Endothelial cell of umbilical vein (primary cell): ENCODE data around the gene PROM1. TPM values are rescaled to one million over a fixed set of nuclear protein-coding genes. Genes with fewer than 3 reads are reported as not detected.

Experiments
- BruUV-seq: library from RNA; stranded (reverse); fragments of 400-500 nt; replicated peaks from 2 replicates; lab custom pipeline; 2021; lab: Mats Ljungman, UMichigan
- CTCF ChIA-PET: fragments of 300-600, 350-600 bp; sonication (Branson Sonifier 250); formaldehyde crosslinking; loops from one replicate; lab custom pipeline; 2021; ENCODE audit warnings: antibody characterized with exemption, inconsistent platforms; lab: Charles Lee
- POLR2A ChIA-PET: fragments of 300-600, 350-600 bp; sonication (Branson Sonifier 250); formaldehyde crosslinking; loops from one replicate; lab custom pipeline; 2021; ENCODE audit warnings: antibody characterized with exemption, inconsistent platforms; lab: Charles Lee
- DNase-seq: peaks from one replicate; pipeline ENCODE4 v3.0.0-alpha.2; 2011; ENCODE audit warnings: low read depth, low spot score
- FAIRE-seq: peaks from 2 replicates; lab custom pipeline; 2011; peaks lifted over from hg19 to GRCh38; lab: Jason Lieb, UNC
- H2AFZ ChIP-seq: 2 replicates; pipeline ENCODE4 v1.6.0; 2012; ENCODE audit warnings: low read depth, low read length, control low read depth, inconsistent platforms
- H3K27ac ChIP-seq: 2 replicates; pipeline ENCODE4 v1.5.1; 2011; ENCODE audit warnings: low read depth, mild to moderate bottlenecking, control low read depth, low read length, moderate library complexity; ENCODE audit not compliant: insufficient read depth
- H3K27me3 ChIP-seq, 2 experiments: 2 replicates each; pipeline versions ENCODE4 v1.6.0 to v1.6.1; 2011; ENCODE audit warnings: low read length in 2 of 2, mixed read lengths in 1 of 2; ENCODE audit not compliant: control insufficient read depth in 2 of 2, insufficient read depth in 2 of 2
- H3K36me3 ChIP-seq, 2 experiments: 2 replicates in 1 of 2; 3 replicates in 1 of 2; pipeline ENCODE4 v1.5.1; 2011; ENCODE audit warnings: low read length in 2 of 2, mild to moderate bottlenecking in 1 of 2, moderate library complexity in 1 of 2; ENCODE audit not compliant: control insufficient read depth in 2 of 2, insufficient read depth in 2 of 2; ENCODE audit errors: extremely low read depth in 1 of 2
- H3K4me1 ChIP-seq: 3 replicates; pipeline ENCODE4 v1.5.1; 2011; ENCODE audit warnings: mild to moderate bottlenecking, low read length; ENCODE audit not compliant: control insufficient read depth, insufficient read depth; ENCODE audit errors: extremely low read depth
- H3K4me2 ChIP-seq: 2 replicates; pipeline ENCODE4 v1.6.1; 2011; ENCODE audit warnings: low read length, control low read depth, mixed read lengths; ENCODE audit not compliant: insufficient read depth
- H3K4me3 ChIP-seq, 3 experiments: fragments of 200-600 bp in 1 of 3; sonication (generic), shearing (Covaris generic) in 1 of 3; replicated peaks in 1 of 3; 2 replicates each; pipeline ENCODE4 v1.5.1; 2011 to 2016; ENCODE audit warnings: control low read depth in 3 of 3, low read length in 3 of 3, mild to moderate bottlenecking in 2 of 3, inconsistent platforms in 1 of 3, low read depth in 1 of 3, moderate library complexity in 1 of 3; ENCODE audit not compliant: insufficient read depth in 1 of 3
- H3K79me2 ChIP-seq: 2 replicates; pipeline ENCODE4 v1.6.0; 2012; ENCODE audit warnings: low read length, inconsistent platforms; ENCODE audit not compliant: control insufficient read depth, insufficient read depth
- H3K9ac ChIP-seq: replicated peaks from 2 replicates; pipeline ENCODE3; 2011; ENCODE audit warnings: low read length, control low read depth; ENCODE audit not compliant: insufficient read depth; ENCODE audit errors: extremely low read depth
- H3K9me1 ChIP-seq: replicated peaks from 3 replicates; pipeline ENCODE4 v1.6.0; 2011; ENCODE audit warnings: mild to moderate bottlenecking, low read length; ENCODE audit not compliant: control insufficient read depth, insufficient read depth; ENCODE audit errors: extremely low read depth
- H3K9me3 ChIP-seq: replicated peaks from 2 replicates; pipeline ENCODE4 v1.5.1; 2012; ENCODE audit warnings: low read length, inconsistent platforms; ENCODE audit not compliant: control insufficient read depth, insufficient read depth
- H4K20me1 ChIP-seq: replicated peaks from 2 replicates; pipeline ENCODE3; 2011; ENCODE audit warnings: mild to moderate bottlenecking, low read length; ENCODE audit not compliant: control insufficient read depth, insufficient read depth; ENCODE audit errors: extremely low read depth
- EZH2 ChIP-seq: IDR thresholded peaks from 2 replicates; pipeline ENCODE4 v1.6.1; 2012; ENCODE audit warnings: borderline replicate concordance, low read depth, mild to moderate bottlenecking, moderate library complexity, low read length, inconsistent platforms; ENCODE audit not compliant: severe bottlenecking
- FOS ChIP-seq: IDR thresholded peaks from 2 replicates; pipeline ENCODE4 v1.6.1; 2011; ENCODE audit warnings: mild to moderate bottlenecking, low read length, moderate library complexity, borderline replicate concordance; ENCODE audit not compliant: insufficient read depth
- GATA2 ChIP-seq: IDR thresholded peaks from 2 replicates; pipeline ENCODE4 v1.7.0; 2011; ENCODE audit warnings: low read depth, mild to moderate bottlenecking, moderate library complexity, mixed read lengths, low read length; ENCODE audit not compliant: insufficient read length, insufficient read depth
- JUN ChIP-seq: IDR thresholded peaks from 2 replicates; pipeline ENCODE4 v1.6.1; 2011; ENCODE audit warnings: borderline replicate concordance, low read depth; ENCODE audit not compliant: insufficient read length, insufficient read depth
- MYC ChIP-seq: IDR thresholded peaks from one replicate; pipeline ENCODE4 v1.6.1; 2011; ENCODE audit warnings: mild to moderate bottlenecking, low read depth, low read length
- POLR2A ChIP-seq: IDR thresholded peaks from 2 replicates; pipeline ENCODE4 v1.6.1; 2012; ENCODE audit warnings: low read depth, mild to moderate bottlenecking, control low read depth, low read length
- POLR2AphosphoS5 ChIP-seq: IDR thresholded peaks from 2 replicates; pipeline ENCODE4 v1.6.1; 2012; ENCODE audit warnings: low read depth, mild to moderate bottlenecking, control low read depth, low read length, moderate library complexity; ENCODE audit not compliant: insufficient read depth
- dilution Hi-C: fragments of 300-500 bp; cut with MboI; formaldehyde crosslinking; loops from one replicate; pipeline ENCODE4 v1.15.0; 2019; ENCODE audit warnings: low sequenced_read_pairs; ENCODE audit not compliant: extremely low pct_ligation_motif_present
- intact Hi-C: fragments of 100-400 bp; cut with micrococcal nuclease; formaldehyde crosslinking; loops from one replicate; pipeline ENCODE4 v1.10.0; 2022
- polyA plus RNA-seq, 4 experiments: library from polyadenylated mRNA; depleted of rRNA in 3 of 4; stranded (reverse) in 3 of 4; unstranded in 1 of 4; fragments of >200 nt; gene quantifications; 2 replicates each; pipeline versions ENCODE4 v1.2.1 to v1.2.3, GENCODE V29; 2011 to 2012; ENCODE audit warnings: missing spikeins in 1 of 4
- total RNA-seq: library from RNA; stranded (reverse); gene quantifications from 2 replicates; pipeline ENCODE4 v1.2.3, GENCODE V29; 2021
- TF ChIP-seq, protein P1 (sequence below): IDR thresholded peaks from 2 replicates; pipeline ENCODE4 v1.6.1; 2011; ENCODE audit not compliant: insufficient read depth, insufficient read length
- TF ChIP-seq, protein P2 (sequence below), 2 donors: IDR thresholded peaks; 1 replicate in 1 of 2; 2 replicates in 1 of 2; pipeline ENCODE4 v1.5.1; 2011; ENCODE audit warnings: low read length in 2 of 2, mild to moderate bottlenecking in 2 of 2, moderate library complexity in 2 of 2, control low read depth in 1 of 2, inconsistent platforms in 1 of 2, low read depth in 1 of 2; ENCODE audit not compliant: insufficient read depth in 1 of 2; ENCODE audit errors: extremely low read depth in 1 of 2

Gene PROM1
- total and polyA plus RNA-seq, 2 donors (not counting 3 experiments of a cell fraction or from before 2014, with no cell fraction given) = 0.36 to 1.7 TPM

DNA sequence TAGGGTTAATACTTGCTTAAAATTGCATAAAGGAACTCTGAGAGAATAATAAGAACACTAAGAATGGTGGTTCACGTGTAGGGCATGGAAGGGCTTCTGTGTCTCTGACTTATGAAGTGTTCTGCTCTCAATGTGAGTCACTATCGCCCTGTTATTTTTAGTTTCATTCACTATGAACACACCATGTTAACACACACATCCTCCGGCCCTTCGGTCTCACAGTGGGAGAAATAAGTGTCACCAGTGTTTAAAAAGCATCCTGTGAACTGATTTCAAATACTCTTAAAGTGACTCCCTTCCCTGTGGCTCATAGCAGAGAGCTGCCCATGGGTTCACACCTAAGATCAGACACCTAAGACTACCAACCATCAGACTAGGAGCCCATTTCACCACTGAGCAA is 87.0 kb downstream of the PROM1 start:
- DNase-seq (no peak), FAIRE-seq (no peak)
- dilution Hi-C loops = no loop called here
- ChIA-PET CTCF (interaction anchor here (0.9 to 2.3 kb wide), 7 partner anchors 9 to 268 kb away, joined by 3 to 16 read pairs (median 3); no protein-coding TSS in a partner anchor), POLR2A (no interaction called here)
- H3K27ac ChIP-seq = no peak overlapping the region
- no peak overlapping the region for H3K4me2 ChIP-seq
- no peak overlapping the region for H3K9ac ChIP-seq
- no peaks in the 10 kb centered on the region for H3K36me3 ChIP-seq
- intact Hi-C loops = no loop called here
- no peaks in the 10 kb centered on the region for H3K9me3 ChIP-seq
- TF ChIP-seq, protein P1, sequence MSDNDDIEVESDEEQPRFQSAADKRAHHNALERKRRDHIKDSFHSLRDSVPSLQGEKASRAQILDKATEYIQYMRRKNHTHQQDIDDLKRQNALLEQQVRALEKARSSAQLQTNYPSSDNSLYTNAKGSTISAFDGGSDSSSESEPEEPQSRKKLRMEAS = no peak
- TF ChIP-seq EZH2 = no peak
- TF ChIP-seq POLR2AphosphoS5 = no peak
- no peak for TF ChIP-seq GATA2
- TF ChIP-seq JUN = no peak
- TF ChIP-seq MYC = no peak
- H3K27me3 ChIP-seq = peaks cover 0 to 5% of the 10 kb centered on the region in 2 experiments
- H3K4me3 ChIP-seq = no peak overlapping the region
- no peaks in the 10 kb centered on the region for H3K4me1 ChIP-seq
- no peaks in the 10 kb centered on the region for H3K79me2 ChIP-seq
- H2AFZ ChIP-seq = no peak overlapping the region
- H4K20me1 ChIP-seq = no peaks in the 10 kb centered on the region
- BruUV-seq = no TSS peak
- H3K9me1 ChIP-seq = no peaks in the 10 kb centered on the region

DNA sequence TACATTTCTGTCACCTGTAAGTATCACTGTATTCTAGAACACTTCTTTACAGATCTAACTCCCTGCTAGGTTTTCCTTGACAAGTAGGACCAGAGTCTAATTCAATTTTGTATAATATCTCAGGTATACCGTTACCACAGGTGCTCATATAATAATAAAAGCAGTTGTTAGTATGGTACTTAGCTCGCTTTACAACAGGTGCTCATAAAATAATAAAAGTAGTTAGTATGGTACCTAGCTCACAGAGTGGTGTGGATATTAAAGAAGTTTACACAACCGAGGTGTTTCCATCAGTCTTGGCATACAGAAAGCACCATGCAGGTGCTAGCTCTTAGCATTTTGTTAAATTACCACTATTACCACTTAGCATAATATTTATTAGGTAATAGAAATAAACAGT is 88.0 kb downstream of the PROM1 start:
- FAIRE-seq = no peak
- no peaks in the 10 kb centered on the region for H3K9me3 ChIP-seq
- POLR2A ChIA-PET = no interaction called here
- no peaks in the 10 kb centered on the region for H4K20me1 ChIP-seq
- BruUV-seq = no TSS peak
- no peak overlapping the region for H3K4me3 ChIP-seq
- dilution Hi-C loops (no loop called here), intact Hi-C loops (no loop called here)
- H3K4me2 ChIP-seq = no peak overlapping the region
- H3K27ac ChIP-seq = no peak overlapping the region
- H3K36me3 ChIP-seq = no peaks in the 10 kb centered on the region
- no peaks in the 10 kb centered on the region for H3K9me1 ChIP-seq
- H3K9ac ChIP-seq = no peak overlapping the region
- no peak overlapping the region for H2AFZ ChIP-seq
- CTCF ChIA-PET = interaction anchor here (1.2 to 2.3 kb wide), 4 partner anchors 31 to 210 kb away, joined by 3 to 16 read pairs (median 4); no protein-coding TSS in a partner anchor
- no peak for DNase-seq
- H3K4me1 ChIP-seq = no peaks in the 10 kb centered on the region
- peaks cover 0 to 5% of the 10 kb centered on the region in 2 experiments for H3K27me3 ChIP-seq
- TF ChIP-seq, protein P1 = no peak
- TF ChIP-seq POLR2A = no peak
- no peak for TF ChIP-seq GATA2
- TF ChIP-seq MYC = no peak
- no peak for TF ChIP-seq JUN
- no peak for TF ChIP-seq FOS
- TF ChIP-seq EZH2 = no peak
- TF ChIP-seq POLR2AphosphoS5 = no peak
- TF ChIP-seq, protein P2, sequence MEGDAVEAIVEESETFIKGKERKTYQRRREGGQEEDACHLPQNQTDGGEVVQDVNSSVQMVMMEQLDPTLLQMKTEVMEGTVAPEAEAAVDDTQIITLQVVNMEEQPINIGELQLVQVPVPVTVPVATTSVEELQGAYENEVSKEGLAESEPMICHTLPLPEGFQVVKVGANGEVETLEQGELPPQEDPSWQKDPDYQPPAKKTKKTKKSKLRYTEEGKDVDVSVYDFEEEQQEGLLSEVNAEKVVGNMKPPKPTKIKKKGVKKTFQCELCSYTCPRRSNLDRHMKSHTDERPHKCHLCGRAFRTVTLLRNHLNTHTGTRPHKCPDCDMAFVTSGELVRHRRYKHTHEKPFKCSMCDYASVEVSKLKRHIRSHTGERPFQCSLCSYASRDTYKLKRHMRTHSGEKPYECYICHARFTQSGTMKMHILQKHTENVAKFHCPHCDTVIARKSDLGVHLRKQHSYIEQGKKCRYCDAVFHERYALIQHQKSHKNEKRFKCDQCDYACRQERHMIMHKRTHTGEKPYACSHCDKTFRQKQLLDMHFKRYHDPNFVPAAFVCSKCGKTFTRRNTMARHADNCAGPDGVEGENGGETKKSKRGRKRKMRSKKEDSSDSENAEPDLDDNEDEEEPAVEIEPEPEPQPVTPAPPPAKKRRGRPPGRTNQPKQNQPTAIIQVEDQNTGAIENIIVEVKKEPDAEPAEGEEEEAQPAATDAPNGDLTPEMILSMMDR (IDR thresholded peaks at IDR 0.05; ENCODE audit: extremely low read depth in 1 of 2, insufficient read depth in 1 of 2, low read depth in 1 of 2, low read length in 2 of 2) = no peak
- no peaks in the 10 kb centered on the region for H3K79me2 ChIP-seq
